ENCODE data around the gene MPRIP.

DNA sequence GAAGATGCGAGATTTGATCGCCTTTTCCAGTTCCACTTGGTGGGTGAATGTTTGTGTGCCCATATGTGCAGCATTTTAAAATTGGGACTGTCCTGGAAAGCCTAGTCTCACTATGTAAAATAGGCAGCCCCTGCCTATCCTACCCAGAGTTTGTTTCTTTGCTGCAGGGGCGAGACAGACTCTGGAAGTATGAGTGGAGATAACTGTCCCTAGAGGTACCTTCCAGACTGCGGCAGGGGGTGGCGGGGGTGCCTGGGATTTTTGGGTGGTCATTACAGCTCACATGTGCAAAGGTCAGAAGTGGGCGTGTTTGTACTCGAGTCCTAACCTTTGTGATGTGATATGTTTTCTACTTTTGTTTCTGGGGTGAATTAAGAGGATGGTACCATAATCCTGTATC, 36.6 kb downstream of the MPRIP start:
- no peak for TF ChIP-seq POLR2AphosphoS5 (IDR thresholded peaks at IDR 0.05; ENCODE audit: low read depth, low read length)
- TF ChIP-seq, protein P1, sequence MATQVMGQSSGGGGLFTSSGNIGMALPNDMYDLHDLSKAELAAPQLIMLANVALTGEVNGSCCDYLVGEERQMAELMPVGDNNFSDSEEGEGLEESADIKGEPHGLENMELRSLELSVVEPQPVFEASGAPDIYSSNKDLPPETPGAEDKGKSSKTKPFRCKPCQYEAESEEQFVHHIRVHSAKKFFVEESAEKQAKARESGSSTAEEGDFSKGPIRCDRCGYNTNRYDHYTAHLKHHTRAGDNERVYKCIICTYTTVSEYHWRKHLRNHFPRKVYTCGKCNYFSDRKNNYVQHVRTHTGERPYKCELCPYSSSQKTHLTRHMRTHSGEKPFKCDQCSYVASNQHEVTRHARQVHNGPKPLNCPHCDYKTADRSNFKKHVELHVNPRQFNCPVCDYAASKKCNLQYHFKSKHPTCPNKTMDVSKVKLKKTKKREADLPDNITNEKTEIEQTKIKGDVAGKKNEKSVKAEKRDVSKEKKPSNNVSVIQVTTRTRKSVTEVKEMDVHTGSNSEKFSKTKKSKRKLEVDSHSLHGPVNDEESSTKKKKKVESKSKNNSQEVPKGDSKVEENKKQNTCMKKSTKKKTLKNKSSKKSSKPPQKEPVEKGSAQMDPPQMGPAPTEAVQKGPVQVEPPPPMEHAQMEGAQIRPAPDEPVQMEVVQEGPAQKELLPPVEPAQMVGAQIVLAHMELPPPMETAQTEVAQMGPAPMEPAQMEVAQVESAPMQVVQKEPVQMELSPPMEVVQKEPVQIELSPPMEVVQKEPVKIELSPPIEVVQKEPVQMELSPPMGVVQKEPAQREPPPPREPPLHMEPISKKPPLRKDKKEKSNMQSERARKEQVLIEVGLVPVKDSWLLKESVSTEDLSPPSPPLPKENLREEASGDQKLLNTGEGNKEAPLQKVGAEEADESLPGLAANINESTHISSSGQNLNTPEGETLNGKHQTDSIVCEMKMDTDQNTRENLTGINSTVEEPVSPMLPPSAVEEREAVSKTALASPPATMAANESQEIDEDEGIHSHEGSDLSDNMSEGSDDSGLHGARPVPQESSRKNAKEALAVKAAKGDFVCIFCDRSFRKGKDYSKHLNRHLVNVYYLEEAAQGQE (IDR thresholded peaks at IDR 0.05; ENCODE audit: insufficient read depth in 1 of 2, low read depth in 2 of 2, low read length in 2 of 2), result no peak
